HL-60 (cell line): ENCODE results near the gene SARM1.

Experiments
- CTCF ChIP-seq: IDR thresholded peaks from one replicate; pipeline ENCODE4 v1.5.1; 2011; ENCODE audit warnings: low read length, control low read depth, inconsistent platforms; ENCODE audit not compliant: insufficient read depth
- GABPA ChIP-seq: IDR thresholded peaks from 2 replicates; pipeline ENCODE4 v1.6.1; 2012; ENCODE audit warnings: low read depth
- POLR2AphosphoS5 ChIP-seq: IDR thresholded peaks from 2 replicates; pipeline ENCODE4 v1.6.1; 2012; ENCODE audit warnings: low read depth
- REST ChIP-seq: IDR thresholded peaks from 2 replicates; pipeline ENCODE4 v1.6.1; 2012; ENCODE audit warnings: low read depth; ENCODE audit not compliant: insufficient replicate concordance

GRCh38 chr17:28381141-28381825, 9.8 kb downstream of the SARM1 start:
- TF ChIP-seq CTCF (no peak), POLR2AphosphoS5 (no peak), REST (no peak), GABPA (no peak)
